ENCODE measurements around the gene ETF1.
"Not testable (repeated sequence)": the region's sequence is repeated elsewhere in the genome, so short reads cannot be mapped to it uniquely, and the experiment has no call there.

ETF1 gene

DNA sequence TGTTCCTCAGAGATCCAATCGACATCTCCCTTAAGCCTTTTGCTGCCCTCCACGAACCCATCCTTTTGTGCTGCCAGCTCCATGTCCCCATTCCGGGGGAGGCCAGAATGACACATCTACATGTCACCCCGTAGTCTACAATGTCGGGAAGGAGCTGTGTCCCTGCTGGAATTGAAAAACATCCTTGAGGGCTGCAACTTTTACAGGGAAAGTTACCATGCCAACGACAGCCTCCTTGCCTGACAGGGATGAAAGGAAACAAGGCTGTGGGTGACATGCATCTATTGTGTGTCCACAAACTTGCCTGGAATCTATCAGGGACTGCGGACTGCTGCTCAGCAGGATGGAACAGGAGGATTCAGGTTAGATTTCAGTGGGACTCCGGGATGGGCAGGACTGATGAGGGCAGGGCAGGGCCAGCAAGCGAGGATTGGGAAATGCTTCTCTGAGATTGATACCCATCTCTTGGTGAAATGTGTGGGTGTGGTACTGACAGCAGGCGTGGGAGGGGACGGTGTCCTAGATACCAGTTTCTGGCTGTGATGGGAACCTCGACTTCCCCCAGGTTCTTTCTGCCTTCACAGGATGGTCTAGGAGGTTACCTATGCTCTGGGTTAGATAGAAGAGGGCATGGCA lies 52.3 kb downstream of the ETF1 start:
- DNase-seq (ENCODE audit: low read depth), result no peak

- DNase-seq (ENCODE audit: low read depth), result no peak
Observed at GRCh38 chr5:138489683-138490061, 53.4 kb downstream of the ETF1 start.

DNA sequence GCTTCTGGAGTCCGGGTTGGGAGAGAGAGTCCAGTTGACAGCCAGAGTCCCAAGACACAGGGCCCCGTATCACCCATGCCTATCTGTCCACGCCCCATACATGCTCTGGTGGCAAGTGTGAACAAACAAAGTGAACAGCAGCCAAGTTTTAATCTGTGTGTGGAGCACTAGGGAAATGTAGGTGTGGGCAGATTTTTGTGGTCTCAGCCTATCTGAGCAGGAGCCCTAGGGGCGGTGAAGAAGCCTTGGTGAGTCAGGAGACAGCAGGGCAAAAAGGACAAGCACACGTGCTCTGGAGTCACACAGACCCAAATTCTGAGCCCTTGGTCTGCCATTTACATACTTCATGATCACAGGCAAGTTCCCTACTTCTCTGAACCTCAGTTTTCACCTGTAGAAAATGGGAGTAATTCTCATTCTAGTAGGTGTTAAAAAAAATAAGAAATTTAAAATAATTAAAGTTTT lies 54.5 kb downstream of the ETF1 start:
- no peak for DNase-seq (ENCODE audit: low read depth)

- DNase-seq (ENCODE audit: low read depth), result no peak
Observed at GRCh38 chr5:138482638-138483037, 60.4 kb downstream of the ETF1 start.

GRCh38 chr5:138476918-138477317 lies 66.1 kb downstream of the ETF1 start:
- no peak for DNase-seq (ENCODE audit: low read depth)

DNA sequence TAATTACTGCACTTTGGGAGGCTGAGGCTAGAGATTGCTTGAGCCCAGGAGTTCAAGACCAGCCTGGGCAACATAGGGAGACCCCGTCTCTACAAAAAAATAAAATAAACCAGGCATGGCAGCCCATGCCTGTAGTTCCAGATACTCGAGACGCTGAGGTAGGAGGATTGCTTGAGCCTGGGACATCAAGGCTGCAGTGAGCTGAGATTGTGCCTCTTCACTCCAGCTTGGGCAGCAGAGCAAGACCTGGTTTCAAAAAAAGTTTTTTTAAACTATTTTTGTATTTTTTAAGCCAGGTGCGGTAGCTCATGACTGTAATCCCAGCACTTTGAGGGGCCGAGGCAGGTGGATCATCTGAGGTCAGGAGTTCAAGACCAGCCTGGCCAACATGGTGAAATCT lies 69.9 kb downstream of the ETF1 start:
- DNase-seq (ENCODE audit: low read depth), result not testable (repeated sequence)

DNA sequence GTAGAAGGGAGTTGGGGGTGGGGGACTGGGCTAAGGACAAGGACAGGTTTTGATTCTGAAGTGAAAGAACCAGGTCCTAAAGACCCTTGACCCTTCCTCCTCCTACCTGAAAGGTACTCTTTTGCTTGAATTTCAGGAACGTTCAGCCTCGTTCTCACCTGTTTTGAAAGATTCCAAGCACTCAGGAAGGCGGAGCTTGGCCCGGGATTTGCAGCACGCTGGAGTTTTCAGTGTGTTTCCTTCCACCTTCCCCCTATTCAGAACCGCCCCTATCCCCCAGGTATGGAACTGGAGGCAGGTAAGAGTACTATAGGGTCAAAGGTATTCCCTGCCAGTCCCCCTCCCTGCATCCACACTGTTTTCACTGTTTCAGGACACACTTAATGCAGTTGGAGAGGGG lies 70.7 kb downstream of the ETF1 start:
- DNase-seq (ENCODE audit: low read depth), result no peak

DNA sequence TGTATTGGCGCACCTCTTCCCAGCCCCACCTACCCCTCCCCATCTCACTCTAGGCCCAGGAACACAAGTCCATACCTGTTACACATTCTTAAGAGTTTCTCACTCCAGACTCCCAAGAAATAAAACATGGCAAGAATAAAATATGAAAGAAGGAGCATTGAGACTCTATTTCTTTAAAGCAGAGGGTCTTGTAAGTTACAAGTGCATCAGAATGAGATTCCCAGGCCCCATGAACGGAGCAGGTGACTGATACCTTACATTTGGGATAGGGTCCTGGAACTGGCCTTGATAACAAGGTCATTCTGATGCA lies 72.0 kb downstream of the ETF1 start:
- no peak for DNase-seq (ENCODE audit: low read depth)

DNA sequence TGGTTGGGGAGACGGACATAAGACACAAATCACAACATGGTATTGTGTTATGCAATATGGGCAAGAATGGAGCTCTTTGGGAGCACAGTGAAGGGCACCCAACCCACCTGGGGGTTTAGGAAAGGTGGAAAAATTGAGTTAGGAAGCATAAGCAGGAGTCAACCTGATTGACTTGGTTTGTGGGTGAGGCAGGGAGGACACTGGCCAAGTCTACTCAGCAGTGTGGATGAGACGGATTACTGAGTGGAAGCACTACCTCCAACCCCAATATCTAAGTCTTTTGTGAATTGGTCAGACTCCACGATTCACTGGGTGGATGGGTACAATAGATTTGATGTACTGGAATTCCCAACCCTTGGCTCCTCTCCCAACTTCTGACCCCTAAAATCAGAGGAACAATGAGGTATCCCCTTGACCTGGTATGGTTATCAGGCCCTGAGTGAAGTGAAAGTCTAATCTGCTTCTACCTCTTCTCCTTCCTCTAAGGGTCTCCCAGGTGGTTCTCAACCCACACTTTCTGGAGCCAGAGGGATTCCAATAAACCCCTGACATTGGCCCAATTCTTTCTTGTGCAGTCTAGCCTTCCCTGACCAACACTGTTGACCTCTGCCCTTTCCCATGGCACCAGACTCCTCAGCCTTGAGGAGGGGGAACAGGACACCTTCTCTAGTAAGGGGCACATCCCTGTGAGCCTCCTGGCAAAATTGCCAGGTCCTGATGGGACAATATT lies 72.5 kb downstream of the ETF1 start:
- no peak for DNase-seq (ENCODE audit: low read depth)

GRCh38 chr5:138469540-138470321 lies 73.3 kb downstream of the ETF1 start:
- DNase-seq (ENCODE audit: low read depth), result no peak

GRCh38 chr5:138468966-138469539 lies 74.0 kb downstream of the ETF1 start:
- DNase-seq (ENCODE audit: low read depth), result no peak

DNA sequence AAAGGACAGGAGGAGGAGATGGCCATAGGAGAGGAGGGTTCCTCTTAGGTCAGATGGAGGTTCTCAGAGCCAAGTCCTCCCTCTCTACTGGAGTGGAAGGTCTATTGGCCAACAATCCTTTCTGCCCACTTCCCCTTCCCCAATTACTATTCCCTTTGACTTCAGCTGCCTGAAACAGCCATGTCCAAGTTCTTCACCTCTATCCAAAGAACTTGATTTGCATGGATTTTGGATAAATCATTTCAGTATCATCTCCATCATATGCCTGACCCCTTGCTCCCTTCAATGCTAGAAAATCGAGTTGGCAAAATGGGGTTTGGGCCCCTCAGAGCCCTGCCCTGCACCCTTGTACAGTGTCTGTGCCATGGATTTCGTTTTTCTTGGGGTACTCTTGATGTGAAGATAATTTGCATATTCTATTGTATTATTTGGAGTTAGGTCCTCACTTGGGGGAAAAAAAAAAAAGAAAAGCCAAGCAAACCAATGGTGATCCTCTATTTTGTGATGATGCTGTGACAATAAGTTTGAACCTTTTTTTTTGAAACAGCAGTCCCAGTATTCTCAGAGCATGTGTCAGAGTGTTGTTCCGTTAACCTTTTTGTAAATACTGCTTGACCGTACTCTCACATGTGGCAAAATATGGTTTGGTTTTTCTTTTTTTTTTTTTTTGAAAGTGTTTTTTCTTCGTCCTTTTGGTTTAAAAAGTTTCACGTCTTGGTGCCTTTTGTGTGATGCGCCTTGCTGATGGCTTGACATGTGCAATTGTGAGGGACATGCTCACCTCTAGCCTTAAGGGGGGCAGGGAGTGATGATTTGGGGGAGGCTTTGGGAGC lies 74.7 kb downstream of the ETF1 start:
- no peak for DNase-seq (ENCODE audit: low read depth)

DNA sequence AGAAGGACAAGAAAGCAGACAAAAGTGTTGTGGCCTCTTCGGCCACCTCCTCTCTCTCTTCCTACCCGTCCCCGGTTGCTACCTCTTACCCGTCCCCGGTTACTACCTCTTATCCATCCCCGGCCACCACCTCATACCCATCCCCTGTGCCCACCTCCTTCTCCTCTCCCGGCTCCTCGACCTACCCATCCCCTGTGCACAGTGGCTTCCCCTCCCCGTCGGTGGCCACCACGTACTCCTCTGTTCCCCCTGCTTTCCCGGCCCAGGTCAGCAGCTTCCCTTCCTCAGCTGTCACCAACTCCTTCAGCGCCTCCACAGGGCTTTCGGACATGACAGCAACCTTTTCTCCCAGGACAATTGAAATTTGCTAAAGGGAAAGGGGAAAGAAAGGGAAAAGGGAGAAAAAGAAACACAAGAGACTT lies 75.3 kb downstream of the ETF1 start:
- DNase-seq (ENCODE audit: low read depth), result no peak

DNA sequence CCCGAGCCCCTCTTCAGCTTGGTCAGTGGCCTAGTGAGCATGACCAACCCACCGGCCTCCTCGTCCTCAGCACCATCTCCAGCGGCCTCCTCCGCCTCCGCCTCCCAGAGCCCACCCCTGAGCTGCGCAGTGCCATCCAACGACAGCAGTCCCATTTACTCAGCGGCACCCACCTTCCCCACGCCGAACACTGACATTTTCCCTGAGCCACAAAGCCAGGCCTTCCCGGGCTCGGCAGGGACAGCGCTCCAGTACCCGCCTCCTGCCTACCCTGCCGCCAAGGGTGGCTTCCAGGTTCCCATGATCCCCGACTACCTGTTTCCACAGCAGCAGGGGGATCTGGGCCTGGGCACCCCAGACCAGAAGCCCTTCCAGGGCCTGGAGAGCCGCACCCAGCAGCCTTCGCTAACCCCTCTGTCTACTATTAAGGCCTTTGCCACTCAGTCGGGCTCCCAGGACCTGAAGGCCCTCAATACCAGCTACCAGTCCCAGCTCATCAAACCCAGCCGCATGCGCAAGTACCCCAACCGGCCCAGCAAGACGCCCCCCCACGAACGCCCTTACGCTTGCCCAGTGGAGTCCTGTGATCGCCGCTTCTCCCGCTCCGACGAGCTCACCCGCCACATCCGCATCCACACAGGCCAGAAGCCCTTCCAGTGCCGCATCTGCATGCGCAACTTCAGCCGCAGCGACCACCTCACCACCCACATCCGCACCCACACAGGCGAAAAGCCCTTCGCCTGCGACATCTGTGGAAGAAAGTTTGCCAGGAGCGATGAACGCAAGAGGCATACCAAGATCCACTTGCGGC lies 75.9 kb downstream of the ETF1 start:
- no peak for DNase-seq (ENCODE audit: low read depth)

DNA sequence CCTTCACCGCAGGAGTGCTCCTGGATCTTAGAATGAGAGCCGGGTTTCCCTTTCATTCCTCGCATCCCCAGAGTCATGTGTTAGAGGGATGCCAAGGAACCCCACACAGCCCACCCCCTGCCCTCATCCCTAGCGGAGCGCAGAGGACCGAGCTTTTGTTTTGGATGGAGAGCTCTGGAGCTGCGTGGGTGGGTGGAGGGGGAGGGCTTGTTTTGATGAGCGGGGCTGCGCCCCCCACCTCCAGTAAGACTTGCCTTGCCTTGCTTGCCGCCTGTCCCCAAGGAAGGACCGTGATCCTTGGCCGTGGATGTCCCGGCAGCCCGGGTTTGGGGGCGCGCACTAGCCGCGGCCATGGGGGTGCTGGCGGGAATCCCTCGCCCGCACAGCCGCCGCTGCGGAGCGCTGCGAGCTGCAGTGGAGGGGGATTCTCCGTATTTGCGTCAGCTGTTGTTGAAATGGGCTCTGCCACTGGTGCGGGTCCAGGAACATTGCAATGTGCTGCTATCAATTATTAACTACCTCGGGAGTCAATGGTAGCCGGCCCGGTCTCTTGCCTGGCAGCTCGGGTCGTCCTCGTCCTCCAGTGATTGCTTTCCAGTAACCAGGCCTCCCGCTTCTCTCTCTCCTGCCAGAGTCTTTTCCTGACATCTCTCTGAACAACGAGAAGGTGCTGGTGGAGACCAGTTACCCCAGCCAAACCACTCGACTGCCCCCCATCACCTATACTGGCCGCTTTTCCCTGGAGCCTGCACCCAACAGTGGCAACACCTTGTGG lies 76.7 kb downstream of the ETF1 start:
- no peak for DNase-seq (ENCODE audit: low read depth)

DNA sequence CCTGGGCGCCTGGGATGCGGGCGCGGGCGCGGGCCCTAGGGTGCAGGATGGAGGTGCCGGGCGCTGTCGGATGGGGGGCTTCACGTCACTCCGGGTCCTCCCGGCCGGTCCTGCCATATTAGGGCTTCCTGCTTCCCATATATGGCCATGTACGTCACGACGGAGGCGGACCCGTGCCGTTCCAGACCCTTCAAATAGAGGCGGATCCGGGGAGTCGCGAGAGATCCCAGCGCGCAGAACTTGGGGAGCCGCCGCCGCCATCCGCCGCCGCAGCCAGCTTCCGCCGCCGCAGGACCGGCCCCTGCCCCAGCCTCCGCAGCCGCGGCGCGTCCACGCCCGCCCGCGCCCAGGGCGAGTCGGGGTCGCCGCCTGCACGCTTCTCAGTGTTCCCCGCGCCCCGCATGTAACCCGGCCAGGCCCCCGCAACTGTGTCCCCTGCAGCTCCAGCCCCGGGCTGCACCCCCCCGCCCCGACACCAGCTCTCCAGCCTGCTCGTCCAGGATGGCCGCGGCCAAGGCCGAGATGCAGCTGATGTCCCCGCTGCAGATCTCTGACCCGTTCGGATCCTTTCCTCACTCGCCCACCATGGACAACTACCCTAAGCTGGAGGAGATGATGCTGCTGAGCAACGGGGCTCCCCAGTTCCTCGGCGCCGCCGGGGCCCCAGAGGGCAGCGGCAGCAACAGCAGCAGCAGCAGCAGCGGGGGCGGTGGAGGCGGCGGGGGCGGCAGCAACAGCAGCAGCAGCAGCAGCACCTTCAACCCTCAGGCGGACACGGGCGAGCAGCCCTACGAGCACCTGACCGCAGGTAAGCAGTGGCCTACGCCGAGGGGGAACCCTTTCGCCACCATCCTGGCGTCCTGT lies 77.5 kb downstream of the ETF1 start, which contains the start of gene EGR1:
Gene EGR1, plus strand, starts transcription at position 219 of the 864 bp plus-strand sequence. Its CDS starts 283 bp downstream, at position 502.
- peak; percentile 55 for DNase-seq (ENCODE audit: low read depth)

GRCh38 chr5:138464388-138465260 lies 78.4 kb downstream of the ETF1 start:
- DNase-seq (ENCODE audit: low read depth), result peak; percentile 87

- DNase-seq (ENCODE audit: low read depth), result peak; percentile 58
Observed at GRCh38 chr5:138464008-138464387, 79.0 kb downstream of the ETF1 start.
